ENCODE measurements around the gene STYX.

STYX gene

DNA sequence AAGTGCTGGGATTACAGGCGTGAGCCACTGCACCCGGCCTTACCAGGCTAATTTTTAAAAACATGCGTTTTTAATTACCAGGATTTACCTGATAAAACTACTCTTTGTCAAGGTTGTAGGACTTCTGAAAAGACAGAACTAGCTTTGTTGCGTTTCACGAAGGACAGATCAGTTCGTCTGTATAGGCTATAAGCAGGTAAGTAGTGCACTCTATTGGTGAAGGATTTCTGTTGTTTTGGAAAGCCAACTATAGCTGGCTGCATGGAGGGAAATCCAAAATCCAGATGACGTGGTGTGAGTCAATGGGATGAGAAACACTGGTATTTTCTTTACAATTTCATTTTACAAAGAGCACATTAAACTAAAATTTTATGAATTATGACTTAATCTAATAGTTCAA, 46.9 kb downstream of the STYX start:
- H3K27me3 Mint-ChIP-seq (ENCODE audit: low read depth, poor library complexity) = no peaks in the 10 kb centered on the region
- H3K4me3 Mint-ChIP-seq = no peak overlapping the region
- TF ChIP-seq, protein P1, sequence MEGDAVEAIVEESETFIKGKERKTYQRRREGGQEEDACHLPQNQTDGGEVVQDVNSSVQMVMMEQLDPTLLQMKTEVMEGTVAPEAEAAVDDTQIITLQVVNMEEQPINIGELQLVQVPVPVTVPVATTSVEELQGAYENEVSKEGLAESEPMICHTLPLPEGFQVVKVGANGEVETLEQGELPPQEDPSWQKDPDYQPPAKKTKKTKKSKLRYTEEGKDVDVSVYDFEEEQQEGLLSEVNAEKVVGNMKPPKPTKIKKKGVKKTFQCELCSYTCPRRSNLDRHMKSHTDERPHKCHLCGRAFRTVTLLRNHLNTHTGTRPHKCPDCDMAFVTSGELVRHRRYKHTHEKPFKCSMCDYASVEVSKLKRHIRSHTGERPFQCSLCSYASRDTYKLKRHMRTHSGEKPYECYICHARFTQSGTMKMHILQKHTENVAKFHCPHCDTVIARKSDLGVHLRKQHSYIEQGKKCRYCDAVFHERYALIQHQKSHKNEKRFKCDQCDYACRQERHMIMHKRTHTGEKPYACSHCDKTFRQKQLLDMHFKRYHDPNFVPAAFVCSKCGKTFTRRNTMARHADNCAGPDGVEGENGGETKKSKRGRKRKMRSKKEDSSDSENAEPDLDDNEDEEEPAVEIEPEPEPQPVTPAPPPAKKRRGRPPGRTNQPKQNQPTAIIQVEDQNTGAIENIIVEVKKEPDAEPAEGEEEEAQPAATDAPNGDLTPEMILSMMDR (IDR thresholded peaks at IDR 0.05) = no peak
- H3K4me1 Mint-ChIP-seq = no peaks in the 10 kb centered on the region
- no peak overlapping the region for H3K27ac Mint-ChIP-seq
- peaks cover 27% of the 10 kb centered on the region for H3K36me3 Mint-ChIP-seq (ENCODE audit: low read depth)
- H3K9me3 Mint-ChIP-seq = no peaks in the 10 kb centered on the region
- DNase-seq = no peak

DNA sequence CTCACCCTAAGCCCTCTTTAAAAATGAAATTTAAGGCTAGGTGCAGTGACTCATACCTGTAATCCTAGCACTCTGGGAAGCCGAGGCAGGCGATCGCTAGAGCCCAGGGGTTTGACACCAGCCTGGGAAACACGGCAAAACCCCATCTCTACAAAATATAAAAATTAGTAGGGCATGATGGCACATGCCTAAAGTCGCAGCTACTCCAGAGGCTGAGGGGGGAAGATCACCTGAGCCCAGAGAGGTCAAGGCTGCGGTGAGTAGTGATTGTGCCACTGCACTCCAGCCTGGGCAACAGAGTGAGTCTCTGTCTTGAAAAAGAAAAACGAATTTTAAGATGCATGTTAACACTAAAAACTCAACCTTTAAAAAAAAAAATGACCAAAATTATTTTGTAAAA, 48.7 kb downstream of the STYX start:
- no peak overlapping the region for H3K27ac Mint-ChIP-seq
- TF ChIP-seq, protein P1 (IDR thresholded peaks at IDR 0.05) = no peak
- DNase-seq = no peak
- no peaks in the 10 kb centered on the region for H3K9me3 Mint-ChIP-seq
- H3K4me3 Mint-ChIP-seq = no peak overlapping the region
- H3K27me3 Mint-ChIP-seq (ENCODE audit: low read depth, poor library complexity) = no peaks in the 10 kb centered on the region
- peaks cover 17% of the 10 kb centered on the region for H3K36me3 Mint-ChIP-seq (ENCODE audit: low read depth)
- no peaks in the 10 kb centered on the region for H3K4me1 Mint-ChIP-seq

DNA sequence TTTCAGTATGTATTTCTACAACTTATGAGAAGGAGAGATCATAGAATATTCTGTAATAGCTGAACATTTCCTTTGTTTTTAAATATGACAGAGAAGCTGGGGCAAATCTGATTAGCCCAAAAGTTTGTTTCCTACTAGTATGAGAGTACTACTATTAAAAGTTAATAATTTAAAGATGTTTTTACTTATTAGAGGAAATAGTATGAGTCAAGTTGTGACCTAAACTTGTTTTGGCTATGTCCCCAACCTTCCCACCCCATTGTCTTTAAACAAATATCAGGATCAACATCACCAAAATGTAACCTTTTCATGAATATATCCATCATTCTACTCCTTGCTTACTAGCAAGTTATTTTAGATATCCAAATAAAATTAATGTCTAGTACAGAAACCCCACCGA, 50.9 kb downstream of the STYX start:
- Mint-ChIP-seq H3K36me3 (ENCODE audit: low read depth) (peaks cover 10% of the 10 kb centered on the region), H3K27ac (no peak overlapping the region), H3K4me1 (no peaks in the 10 kb centered on the region), H3K4me3 (no peak overlapping the region), H3K9me3 (no peaks in the 10 kb centered on the region), H3K27me3 (ENCODE audit: low read depth, poor library complexity) (no peaks in the 10 kb centered on the region)
- TF ChIP-seq, protein P1 (IDR thresholded peaks at IDR 0.05) = no peak
- DNase-seq = no peak

DNA sequence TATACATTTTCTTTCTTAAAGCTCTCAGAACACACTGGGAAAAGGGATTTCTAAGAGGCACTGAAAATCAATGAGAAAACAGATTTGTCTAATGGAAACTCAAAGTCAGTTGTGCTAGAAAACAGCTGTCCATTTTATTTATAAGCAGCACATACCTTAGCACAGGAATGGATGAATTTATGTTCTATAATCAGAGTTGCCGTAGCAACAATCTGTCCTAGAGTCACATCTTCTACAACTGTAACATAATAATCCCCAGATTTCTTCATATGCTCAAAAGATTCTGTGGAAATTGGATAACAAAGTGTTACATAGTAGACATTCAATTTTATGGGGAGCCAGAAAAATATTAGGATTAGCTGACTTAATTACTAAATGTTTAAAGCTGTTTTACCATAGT, 51.7 kb downstream of the STYX start:
- no peaks in the 10 kb centered on the region for H3K27me3 Mint-ChIP-seq (ENCODE audit: low read depth, poor library complexity)
- peaks cover 14% of the 10 kb centered on the region for H3K36me3 Mint-ChIP-seq (ENCODE audit: low read depth)
- TF ChIP-seq, protein P1 (IDR thresholded peaks at IDR 0.05) = no peak
- H3K4me3 Mint-ChIP-seq = no peak overlapping the region
- H3K4me1 Mint-ChIP-seq = no peaks in the 10 kb centered on the region
- DNase-seq = no peak
- no peaks in the 10 kb centered on the region for H3K9me3 Mint-ChIP-seq
- no peak overlapping the region for H3K27ac Mint-ChIP-seq

DNA sequence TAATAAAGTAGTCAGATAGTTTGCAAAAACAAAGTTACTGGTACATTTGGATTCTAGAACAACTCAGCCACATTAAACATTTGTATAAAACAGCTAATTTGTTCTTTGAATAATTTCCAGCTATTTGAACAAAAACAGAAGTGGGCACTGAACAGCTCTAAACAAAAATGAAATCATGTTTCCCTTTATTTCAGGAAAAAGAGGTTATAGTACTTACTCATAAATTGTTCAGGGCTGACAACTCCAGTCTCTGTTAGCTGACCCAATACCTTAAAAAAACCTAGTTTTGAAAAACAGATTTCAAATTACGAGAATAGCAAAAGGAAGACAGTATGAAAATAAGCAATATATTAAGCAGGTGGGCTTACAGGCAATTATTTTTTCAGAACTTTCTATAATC, 53.2 kb downstream of the STYX start:
- no peaks in the 10 kb centered on the region for H3K9me3 Mint-ChIP-seq
- TF ChIP-seq, protein P1 (IDR thresholded peaks at IDR 0.05) = no peak
- no peak overlapping the region for H3K4me3 Mint-ChIP-seq
- H3K27ac Mint-ChIP-seq = no peak overlapping the region
- peaks cover under 1% of the 10 kb centered on the region for H3K4me1 Mint-ChIP-seq
- peaks cover 14% of the 10 kb centered on the region for H3K36me3 Mint-ChIP-seq (ENCODE audit: low read depth)
- no peaks in the 10 kb centered on the region for H3K27me3 Mint-ChIP-seq (ENCODE audit: low read depth, poor library complexity)
- DNase-seq = no peak

DNA sequence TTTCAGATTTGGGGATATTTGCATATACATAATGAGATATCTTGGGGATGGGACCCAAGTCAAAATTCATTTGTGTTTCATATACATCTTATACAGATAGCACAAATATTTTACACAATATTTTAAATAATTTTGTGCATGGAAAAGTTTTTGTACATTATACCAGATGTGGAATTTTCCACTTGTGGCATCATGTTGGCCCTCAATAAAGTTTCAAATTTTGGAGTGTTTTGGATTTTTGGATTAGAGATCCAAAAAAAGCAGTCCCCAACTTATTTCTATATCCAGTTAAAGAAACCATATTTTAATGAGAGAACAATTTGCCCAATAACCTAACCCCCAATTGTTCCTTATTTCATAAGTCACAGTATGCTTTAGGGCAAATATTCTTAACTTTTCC, 56.9 kb downstream of the STYX start:
- peaks cover 9% of the 10 kb centered on the region for H3K36me3 Mint-ChIP-seq (ENCODE audit: low read depth)
- no peak overlapping the region for H3K27ac Mint-ChIP-seq
- peaks cover 30% of the 10 kb centered on the region for H3K4me1 Mint-ChIP-seq
- no peaks in the 10 kb centered on the region for H3K27me3 Mint-ChIP-seq (ENCODE audit: low read depth, poor library complexity)
- no peaks in the 10 kb centered on the region for H3K9me3 Mint-ChIP-seq
- TF ChIP-seq, protein P1 (IDR thresholded peaks at IDR 0.05) = no peak
- no peak overlapping the region for H3K4me3 Mint-ChIP-seq
- DNase-seq = no peak

Data from nephron progenitor cell (in vitro differentiated cells).